Sigmoid colon (tissue), 7 donors: ENCODE results near the gene GABRR1. TPM values are rescaled to one million over a fixed set of nuclear protein-coding genes. Genes with fewer than 3 reads are reported as not detected.
A peak's percentile ranks its signal among the peaks of the same experiment; 100 is the strongest.
"Not testable (repeated sequence)": the region's sequence is repeated elsewhere in the genome, so short reads cannot be mapped to it uniquely, and the experiment has no call there.

Experiments
- DNase-seq: peaks from one replicate; pipeline ENCODE4 v3.0.0-alpha.2; 2019
- H3K27ac ChIP-seq, 4 donors: fragments of 200-600 bp; sonication (generic); one replicate each; pipeline ENCODE4 v1.5.1; 2016 to 2019; ENCODE audit warnings: mild to moderate bottlenecking in 1 of 4
- H3K27me3 ChIP-seq, 3 donors: fragments of 200-600 bp; sonication (generic); one replicate each; pipeline ENCODE4 v1.5.1; 2019; ENCODE audit warnings: mild to moderate bottlenecking in 1 of 3
- H3K36me3 ChIP-seq, 4 donors: fragments of 200-600 bp; sonication (generic); one replicate each; pipeline ENCODE4 v1.5.1; 2016 to 2019
- H3K4me1 ChIP-seq, 4 donors: fragments of 200-600 bp; sonication (generic); one replicate each; pipeline ENCODE4 v1.5.1; 2017 to 2019
- H3K4me3 ChIP-seq, 4 donors: fragments of 200-600 bp; sonication (generic); one replicate each; pipeline ENCODE4 v1.5.1; 2017 to 2019; ENCODE audit warnings: mild to moderate bottlenecking in 2 of 4, moderate library complexity in 1 of 4
- H3K9me3 ChIP-seq, 4 donors: fragments of 200-600 bp in 3 of 4; sonication (generic) in 3 of 4; one replicate each; pipeline versions ENCODE4 v1.5.1 to v1.6.1; 2013 to 2019
- EP300 ChIP-seq, 4 donors: sonication (generic); formaldehyde crosslinking; IDR thresholded peaks; one replicate each; pipeline ENCODE4 v1.6.1; 2017; ENCODE audit warnings: antibody characterized with exemption in 4 of 4
- POLR2A ChIP-seq, 2 donors: fragments of 450-650 bp; IDR thresholded peaks; one replicate each; pipeline ENCODE4 v1.6.1; 2016; ENCODE audit warnings: antibody characterized with exemption in 2 of 2, mild to moderate bottlenecking in 2 of 2, moderate library complexity in 2 of 2
- POLR2AphosphoS5 ChIP-seq, 4 donors: sonication (generic); formaldehyde crosslinking; IDR thresholded peaks; one replicate each; pipeline ENCODE4 v1.6.1; 2017; ENCODE audit warnings: antibody characterized with exemption in 4 of 4
- WGBS, 2 donors: extraction: QIAGEN DNeasy Blood & Tissue Kit; methylation state at CpG; one replicate each; pipeline ENCODE4 v1.1.7; 2013; 5-methylcytosine and 5-hydroxymethylcytosine counted together
- intact Hi-C: fragments of 100-400 bp; cut with DNase I; formaldehyde crosslinking; loops from one replicate; pipeline ENCODE4 v1.15.1; 2023
- polyA plus RNA-seq, 3 donors: library from polyadenylated mRNA; stranded (reverse); fragments of 200-250 nt; gene quantifications; one replicate each; pipeline ENCODE4 v1.2.3, GENCODE V29; 2013
- total RNA-seq, 4 donors: library from RNA; depleted of rRNA; stranded (reverse); fragments of >200 nt; gene quantifications; one replicate each; pipeline ENCODE4 v1.1.0, GENCODE V29; 2016
- TF ChIP-seq, protein P1 (sequence below), 4 experiments: fragments of 450-650 bp in 3 of 4; fragments of 200-600 bp in 1 of 4; IDR thresholded peaks; one replicate each; pipeline ENCODE4 v1.5.1; 2016 to 2019; ENCODE audit warnings: antibody characterized with exemption in 4 of 4, mild to moderate bottlenecking in 3 of 4, moderate library complexity in 2 of 4
- donor health status: healthy with polysubstance abuse.
- donor health status: Bipolar disorder and iron deficiency.
- donor health status: healthy.

GABRR1 gene
- total and polyA plus RNA-seq, 7 donors, result 0.04 TPM; not detected in 6

GRCh38 chr6:89242574-89243330 is 25.6 kb upstream of the GABRR1 start:
- 14 to 28% methylated on average over 3 of the region's 3 CpGs for WGBS, 2 donors
- Histone ChIP-seq H3K9me3 (no peaks in the 10 kb centered on the region), H3K4me1 (peaks cover 0 to 8% (median 0%) of the 10 kb centered on the region in 4 donors), H3K4me3 (no peak overlapping the region), H3K36me3 (no peaks in the 10 kb centered on the region), H3K27me3 (no peaks in the 10 kb centered on the region), H3K27ac (peak overlapping the region in 1 of 4 donors; percentile 6)
- intact Hi-C loops, result loop anchor here (1.0 to 2.0 kb wide), 2 partner anchors 120 to 260 kb away; no protein-coding TSS in a partner anchor
- TF ChIP-seq POLR2AphosphoS5 (IDR thresholded peaks at IDR 0.05) (no peak), POLR2A (IDR thresholded peaks at IDR 0.05) (no peak), EP300 (IDR thresholded peaks at IDR 0.05) (no peak)
- TF ChIP-seq, protein P1, sequence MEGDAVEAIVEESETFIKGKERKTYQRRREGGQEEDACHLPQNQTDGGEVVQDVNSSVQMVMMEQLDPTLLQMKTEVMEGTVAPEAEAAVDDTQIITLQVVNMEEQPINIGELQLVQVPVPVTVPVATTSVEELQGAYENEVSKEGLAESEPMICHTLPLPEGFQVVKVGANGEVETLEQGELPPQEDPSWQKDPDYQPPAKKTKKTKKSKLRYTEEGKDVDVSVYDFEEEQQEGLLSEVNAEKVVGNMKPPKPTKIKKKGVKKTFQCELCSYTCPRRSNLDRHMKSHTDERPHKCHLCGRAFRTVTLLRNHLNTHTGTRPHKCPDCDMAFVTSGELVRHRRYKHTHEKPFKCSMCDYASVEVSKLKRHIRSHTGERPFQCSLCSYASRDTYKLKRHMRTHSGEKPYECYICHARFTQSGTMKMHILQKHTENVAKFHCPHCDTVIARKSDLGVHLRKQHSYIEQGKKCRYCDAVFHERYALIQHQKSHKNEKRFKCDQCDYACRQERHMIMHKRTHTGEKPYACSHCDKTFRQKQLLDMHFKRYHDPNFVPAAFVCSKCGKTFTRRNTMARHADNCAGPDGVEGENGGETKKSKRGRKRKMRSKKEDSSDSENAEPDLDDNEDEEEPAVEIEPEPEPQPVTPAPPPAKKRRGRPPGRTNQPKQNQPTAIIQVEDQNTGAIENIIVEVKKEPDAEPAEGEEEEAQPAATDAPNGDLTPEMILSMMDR (IDR thresholded peaks at IDR 0.05), result peak; percentile 35 to 70 (median 64)
- no peak for DNase-seq

- H3K27ac ChIP-seq, result no peak overlapping the region
- 62 to 90% methylated on average over 3 of the region's 3 CpGs for WGBS, 2 donors
- H3K27me3 ChIP-seq, result no peaks in the 10 kb centered on the region
- no peak for DNase-seq
- intact Hi-C loops, result loop anchor here (5.0 kb wide), 1 partner anchor 67 kb away; no protein-coding TSS in a partner anchor
- H3K36me3 ChIP-seq, result no peaks in the 10 kb centered on the region
- H3K4me1 ChIP-seq, result peaks cover 0 to 8% (median 0%) of the 10 kb centered on the region in 4 donors
- H3K4me3 ChIP-seq, result no peak overlapping the region
- H3K9me3 ChIP-seq, result peaks cover 0 to 6% (median 0%) of the 10 kb centered on the region in 4 donors
- TF ChIP-seq POLR2AphosphoS5 (IDR thresholded peaks at IDR 0.05) (no peak), EP300 (IDR thresholded peaks at IDR 0.05) (no peak), POLR2A (IDR thresholded peaks at IDR 0.05) (no peak)
- TF ChIP-seq, protein P1 (IDR thresholded peaks at IDR 0.05), result no peak
These were observed 22.2 kb upstream of the GABRR1 start for GRCh38 chr6:89239338-89239737.

GRCh38 chr6:89237158-89237557 is 20.0 kb upstream of the GABRR1 start:
- Histone ChIP-seq H3K27ac (no peak overlapping the region), H3K36me3 (no peaks in the 10 kb centered on the region), H3K27me3 (no peaks in the 10 kb centered on the region), H3K9me3 (peaks cover 0 to 6% (median 0%) of the 10 kb centered on the region in 4 donors), H3K4me3 (no peak overlapping the region), H3K4me1 (peaks cover 0 to 1% (median 0%) of the 10 kb centered on the region in 4 donors)
- TF ChIP-seq EP300 (IDR thresholded peaks at IDR 0.05) (no peak), POLR2AphosphoS5 (IDR thresholded peaks at IDR 0.05) (no peak)
- TF ChIP-seq, protein P1 (IDR thresholded peaks at IDR 0.05), result no peak
- no peak for DNase-seq
- intact Hi-C loops, result loop anchor here (5.0 kb wide), 1 partner anchor 65 kb away; no protein-coding TSS in a partner anchor

GRCh38 chr6:89233605-89234004 is 16.4 kb upstream of the GABRR1 start:
- H3K36me3 ChIP-seq, H3K4me3 ChIP-seq, H3K27ac ChIP-seq, H3K4me1 ChIP-seq, DNase-seq, H3K9me3 ChIP-seq, intact Hi-C loops, H3K27me3 ChIP-seq: not testable (repeated sequence)
- WGBS, 2 donors, result 74 to 92% methylated on average over 15 of the region's 15 CpGs

DNA sequence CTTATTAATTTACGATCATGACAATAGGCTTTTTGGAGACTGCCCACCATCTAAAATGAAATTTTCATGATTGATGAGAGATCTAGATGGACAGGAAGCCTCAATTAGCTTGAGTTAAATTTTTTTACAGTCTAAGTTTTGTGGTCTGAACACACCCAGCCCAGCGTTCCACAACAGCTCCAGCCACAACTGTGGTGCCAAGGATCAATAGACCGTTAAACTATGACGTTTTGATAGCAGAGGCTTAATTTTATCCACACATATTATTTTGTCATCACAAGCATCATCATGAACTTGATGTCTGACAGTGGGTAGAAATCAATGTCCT is 5.5 kb upstream of the GABRR1 start:
- no peaks in the 10 kb centered on the region for H3K9me3 ChIP-seq
- DNase-seq, result no peak
- H3K27ac ChIP-seq, result peak overlapping the region in 2 of 4 donors; percentile 34 to 60
- H3K27me3 ChIP-seq, result no peaks in the 10 kb centered on the region
- H3K36me3 ChIP-seq, result no peaks in the 10 kb centered on the region
- H3K4me3 ChIP-seq, result no peak overlapping the region
- intact Hi-C loops, result loop anchor here (5.0 kb wide), 1 partner anchor 45 kb away; no protein-coding TSS in a partner anchor
- 57 to 66% methylated on average over 4 of the region's 4 CpGs for WGBS, 2 donors
- no peak for TF ChIP-seq EP300 (IDR thresholded peaks at IDR 0.05)
- no peak for TF ChIP-seq POLR2AphosphoS5 (IDR thresholded peaks at IDR 0.05)
- H3K4me1 ChIP-seq, result peaks cover 0 to 17% (median 11%) of the 10 kb centered on the region in 4 donors
